HG03469 (cell line): ENCODE results near the gene WNT8A.

Source experiments
- ATAC-seq: cut with Tn5 transposase; IDR thresholded peaks from one replicate; pipeline ENCODE4 v1.9.1; 2021; ENCODE audit warnings: mild to moderate bottlenecking, moderate library complexity, moderate number of reproducible peaks; ENCODE audit not compliant: unreplicated experiment

The WNT8A gene

DNA sequence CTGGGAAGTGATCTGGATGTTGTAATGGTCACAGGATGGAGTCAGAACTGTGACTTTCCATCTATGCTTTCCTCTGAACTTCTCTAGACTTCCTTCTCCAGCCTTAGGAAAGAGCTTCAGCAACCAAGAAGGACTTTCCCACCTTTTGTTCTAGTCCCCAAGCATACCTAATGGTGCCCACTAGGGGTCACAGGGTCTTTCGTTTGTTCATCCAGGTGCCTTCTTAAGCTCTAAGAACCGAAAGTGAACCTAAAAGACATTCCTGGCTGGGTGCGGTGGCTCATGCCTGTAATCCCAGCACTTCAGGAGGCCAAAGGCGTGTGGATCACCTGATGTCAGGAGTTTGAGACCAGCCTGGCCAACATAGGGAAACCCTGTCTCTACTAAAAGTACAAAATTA, 1.8 kb upstream of the WNT8A start:
- ATAC-seq: no peak

DNA sequence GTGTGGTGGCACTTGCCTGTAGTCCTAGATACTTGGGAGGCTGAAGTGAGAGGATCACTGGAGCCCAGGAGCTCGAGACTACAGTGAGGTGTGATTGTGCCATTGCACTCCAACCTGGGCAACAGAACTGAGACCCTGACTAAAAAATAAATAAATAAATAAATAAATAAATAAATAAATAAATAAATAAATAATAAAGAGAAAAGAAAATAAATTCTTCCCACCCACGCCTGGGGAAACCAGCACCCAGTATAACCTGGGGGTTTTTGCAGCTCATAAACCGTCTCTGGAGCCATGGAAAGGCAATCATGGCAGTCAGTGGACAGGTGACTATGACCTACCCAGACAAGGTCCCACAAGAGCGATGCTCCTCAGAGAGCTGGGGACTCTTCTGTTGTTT, 7.9 kb downstream of the WNT8A start:
- ATAC-seq: no peak

DNA sequence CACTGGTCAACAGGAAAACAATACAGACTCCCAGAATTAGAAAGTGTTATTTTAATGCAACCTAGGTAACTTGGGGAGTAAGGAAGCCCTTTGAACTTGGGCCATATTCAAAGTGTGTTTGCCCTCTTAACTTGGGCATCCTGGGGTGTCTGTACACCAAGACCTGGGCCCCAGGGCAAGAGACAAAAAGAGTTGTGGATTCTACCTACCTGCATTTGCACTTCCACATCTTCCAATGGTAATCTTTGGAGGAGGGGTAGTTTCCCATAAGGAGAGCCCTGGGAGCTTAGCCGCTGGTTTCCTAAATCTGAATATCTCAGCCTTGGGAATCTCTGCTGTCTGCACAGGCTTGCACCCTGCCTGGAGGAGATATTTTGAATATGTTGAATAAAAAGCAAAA, 8.5 kb downstream of the WNT8A start:
- ATAC-seq: no peak

DNA sequence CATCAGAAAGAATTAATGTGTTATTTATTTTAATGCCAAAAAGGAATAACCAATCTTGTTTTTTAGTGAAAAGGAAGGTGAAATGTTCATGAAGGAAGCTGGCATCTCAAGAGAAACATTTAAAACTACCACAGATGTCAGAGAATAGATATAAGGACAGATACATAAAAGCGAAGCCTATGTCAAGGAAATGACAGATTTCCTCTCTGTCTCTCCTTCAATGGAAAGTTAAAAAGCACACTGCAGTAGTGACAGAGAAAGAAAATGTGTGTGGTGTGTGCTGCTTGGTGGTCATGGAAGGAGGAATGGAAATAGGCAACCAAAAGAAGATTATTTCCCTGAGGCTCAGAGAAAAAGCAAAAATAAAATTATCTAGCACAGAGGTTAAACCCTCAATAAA, 9.2 kb downstream of the WNT8A start:
- ATAC-seq: no peak

DNA sequence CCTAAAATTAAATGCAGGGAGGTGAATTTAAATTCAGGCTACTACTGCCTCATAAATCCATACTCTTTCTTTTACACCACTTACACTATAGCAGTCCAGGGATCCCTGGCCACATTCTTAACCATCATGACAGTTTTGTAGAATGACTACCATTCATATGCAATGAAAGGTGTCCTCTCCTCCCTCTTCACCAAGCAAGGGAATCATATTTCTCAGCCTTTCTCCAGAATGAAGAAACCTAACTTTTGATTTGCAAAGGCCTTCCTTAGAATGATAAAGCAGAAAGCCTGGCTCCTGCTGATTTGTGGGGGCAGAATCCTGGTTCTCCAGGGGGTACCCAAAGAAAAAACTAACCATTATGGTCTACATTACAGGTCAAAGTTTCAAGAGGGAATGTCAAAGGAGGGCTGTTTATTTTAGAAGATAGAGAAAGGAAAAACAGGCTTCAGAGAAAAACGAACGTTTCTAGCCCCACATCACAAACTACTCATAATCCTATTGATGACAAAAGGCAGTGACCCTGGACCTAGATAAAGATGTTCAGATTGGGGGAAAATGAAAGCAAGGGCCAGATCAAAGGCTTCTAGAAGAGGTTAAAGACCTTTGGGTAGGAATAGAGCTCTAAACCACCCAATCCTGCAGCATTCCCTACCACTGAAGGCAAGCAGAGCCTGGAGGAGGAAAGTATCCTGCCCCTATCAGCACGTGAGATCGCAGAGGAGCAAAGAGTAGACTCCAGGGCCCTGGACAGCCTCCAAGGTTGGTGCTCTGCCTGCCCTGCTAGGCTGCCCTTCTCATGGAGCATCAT, 11.5 kb downstream of the WNT8A start:
- no peak for ATAC-seq

DNA sequence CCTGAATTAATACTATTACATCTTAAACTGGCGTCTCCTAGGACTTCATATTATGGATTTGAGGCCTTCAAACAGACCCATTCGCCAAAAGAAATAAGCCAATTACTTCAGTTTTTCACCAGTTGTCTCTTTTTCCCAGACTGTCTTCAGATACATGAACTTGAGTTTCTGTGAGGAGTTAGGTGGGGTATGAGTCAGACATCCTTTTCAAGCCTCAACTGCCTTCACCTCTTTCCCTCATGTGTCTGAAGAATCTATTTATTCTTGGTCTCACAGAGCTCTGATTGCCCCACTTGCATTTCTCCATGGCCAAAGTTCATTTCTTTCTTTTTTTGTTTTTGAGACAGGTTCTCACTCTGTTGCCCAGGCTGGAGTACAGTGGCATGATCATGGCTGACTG, 12.5 kb downstream of the WNT8A start:
- no peak for ATAC-seq

DNA sequence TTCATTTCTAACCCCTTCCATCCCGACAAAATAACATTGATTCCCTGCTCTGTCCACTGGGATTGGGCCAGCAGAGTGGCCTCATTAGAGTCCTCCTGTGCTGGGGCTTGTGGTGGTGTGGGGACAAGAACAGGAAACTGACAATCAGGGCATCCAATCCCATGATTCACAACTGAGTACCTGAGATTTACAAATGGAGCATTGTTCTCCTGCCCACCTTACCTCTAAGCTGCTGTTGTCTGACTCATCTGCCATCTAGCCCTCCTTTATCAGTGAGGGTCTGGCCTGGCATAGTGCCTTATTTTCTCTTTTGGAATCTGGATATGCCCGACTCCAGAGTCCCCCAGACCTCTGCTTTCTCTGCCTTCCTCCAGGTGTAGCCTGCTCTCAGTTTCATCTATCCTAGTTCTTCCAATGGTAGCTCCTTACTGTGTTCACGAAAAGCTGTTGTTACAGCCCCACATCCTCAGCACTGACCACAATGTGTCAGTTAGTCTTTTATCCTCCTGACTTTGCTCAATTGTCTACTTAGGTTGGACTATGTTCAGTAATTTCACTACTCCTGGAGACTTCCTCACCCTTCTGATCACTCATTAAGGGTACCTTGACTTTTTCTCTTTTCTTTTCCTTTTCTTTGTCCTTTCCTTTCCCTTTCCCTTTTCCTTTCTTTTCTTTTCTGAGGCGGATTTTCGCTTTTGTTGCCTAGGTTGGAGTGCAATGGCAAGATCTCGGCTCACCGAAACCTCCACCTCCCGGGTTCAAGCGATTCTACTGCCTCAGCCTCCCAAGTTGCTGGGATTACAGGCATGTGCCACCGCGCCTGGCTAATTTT, 13.4 kb downstream of the WNT8A start:
- ATAC-seq: no peak

DNA sequence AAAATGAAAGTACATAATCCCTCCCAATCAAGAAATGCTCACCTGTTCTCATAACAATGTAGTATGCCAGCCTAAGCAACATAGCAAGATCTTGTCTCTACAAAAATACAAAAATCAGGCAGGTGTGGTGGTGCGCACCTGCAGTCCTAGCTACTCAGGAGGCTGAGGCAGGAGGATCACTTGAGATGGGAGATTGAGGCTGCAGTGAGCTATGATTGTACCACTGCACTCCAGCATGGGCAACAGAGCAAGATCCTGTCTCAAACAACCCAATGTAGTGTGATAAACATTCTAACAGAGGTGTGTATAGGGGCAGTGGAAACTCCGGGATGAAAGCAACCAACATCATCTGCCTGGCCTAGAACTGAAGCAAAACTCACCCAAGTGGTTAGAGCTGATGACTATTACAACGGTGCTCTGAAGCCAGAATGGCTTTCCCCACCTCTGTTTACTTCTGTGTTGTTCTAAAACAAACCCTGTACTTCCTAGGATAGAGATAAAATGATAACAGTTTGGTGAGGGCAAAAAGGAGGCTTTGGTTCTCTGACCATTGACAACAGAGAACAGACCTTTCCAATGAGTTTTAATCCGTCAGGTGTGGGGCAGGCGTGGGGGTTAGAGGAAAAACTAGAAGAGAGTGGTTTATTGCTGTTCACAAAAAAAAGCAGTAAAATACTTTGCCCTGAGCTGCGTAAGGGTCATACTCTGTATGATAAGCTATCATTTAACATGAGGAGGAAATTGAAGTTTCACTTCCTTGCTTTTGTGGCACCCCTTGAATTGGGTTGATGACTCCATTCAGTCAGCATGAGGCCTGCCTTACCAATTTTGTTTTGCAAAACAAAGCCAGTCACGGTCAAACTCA, 18.9 kb downstream of the WNT8A start:
- ATAC-seq: no peak

DNA sequence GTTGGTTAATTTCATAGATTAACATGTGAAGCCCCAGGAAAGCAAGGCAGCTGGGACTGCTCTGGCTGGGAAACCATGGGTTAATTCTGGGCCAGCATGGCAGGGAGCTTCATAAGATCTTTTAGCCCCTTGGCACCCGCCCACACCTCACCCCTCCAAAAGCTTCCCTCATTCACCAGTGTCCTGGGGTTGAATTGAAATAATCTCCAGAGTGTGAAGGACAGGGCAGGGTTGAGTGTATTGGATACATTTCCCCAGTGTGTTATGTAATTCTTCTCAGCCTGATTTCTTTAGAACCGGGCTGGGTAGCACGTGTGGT, 19.4 kb downstream of the WNT8A start:
- ATAC-seq: no peak

DNA sequence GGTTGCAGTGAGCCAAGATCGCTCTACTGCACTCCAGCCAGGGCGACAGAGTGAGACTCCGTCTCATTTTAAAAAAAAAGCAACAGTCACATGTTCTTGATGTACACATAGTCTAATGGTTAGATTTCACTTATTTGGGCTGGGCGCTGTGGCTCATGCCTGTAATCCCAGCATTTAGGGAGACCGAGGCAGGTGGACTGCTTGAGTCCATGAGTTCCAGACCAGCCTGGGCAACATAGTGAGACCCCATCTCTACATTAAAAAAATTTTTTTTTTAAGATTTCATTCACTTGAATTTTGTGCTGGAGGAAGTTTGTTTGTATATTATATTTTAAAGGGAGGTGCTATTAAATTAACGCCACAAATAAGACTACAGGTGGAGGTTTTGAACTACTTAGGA, 21.9 kb downstream of the WNT8A start:
- ATAC-seq: no peak

DNA sequence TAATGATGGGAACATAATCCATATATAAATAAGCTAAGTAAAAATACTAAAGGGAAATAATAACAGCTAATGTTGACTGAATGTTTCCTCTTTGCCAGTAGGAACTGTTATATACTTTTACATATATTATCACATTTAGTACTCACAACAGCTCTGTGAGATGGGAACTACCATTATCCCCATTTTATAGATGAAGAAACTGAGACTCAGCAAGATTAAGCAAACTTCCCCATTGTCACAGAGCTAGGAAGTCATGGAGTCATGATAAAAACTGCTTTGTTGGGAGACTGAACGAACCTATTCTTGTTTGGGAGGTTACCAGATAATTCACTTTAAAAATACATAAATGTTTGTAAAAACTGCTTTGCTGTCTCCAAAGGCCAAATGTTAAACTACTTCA, 23.4 kb downstream of the WNT8A start:
- ATAC-seq: no peak

DNA sequence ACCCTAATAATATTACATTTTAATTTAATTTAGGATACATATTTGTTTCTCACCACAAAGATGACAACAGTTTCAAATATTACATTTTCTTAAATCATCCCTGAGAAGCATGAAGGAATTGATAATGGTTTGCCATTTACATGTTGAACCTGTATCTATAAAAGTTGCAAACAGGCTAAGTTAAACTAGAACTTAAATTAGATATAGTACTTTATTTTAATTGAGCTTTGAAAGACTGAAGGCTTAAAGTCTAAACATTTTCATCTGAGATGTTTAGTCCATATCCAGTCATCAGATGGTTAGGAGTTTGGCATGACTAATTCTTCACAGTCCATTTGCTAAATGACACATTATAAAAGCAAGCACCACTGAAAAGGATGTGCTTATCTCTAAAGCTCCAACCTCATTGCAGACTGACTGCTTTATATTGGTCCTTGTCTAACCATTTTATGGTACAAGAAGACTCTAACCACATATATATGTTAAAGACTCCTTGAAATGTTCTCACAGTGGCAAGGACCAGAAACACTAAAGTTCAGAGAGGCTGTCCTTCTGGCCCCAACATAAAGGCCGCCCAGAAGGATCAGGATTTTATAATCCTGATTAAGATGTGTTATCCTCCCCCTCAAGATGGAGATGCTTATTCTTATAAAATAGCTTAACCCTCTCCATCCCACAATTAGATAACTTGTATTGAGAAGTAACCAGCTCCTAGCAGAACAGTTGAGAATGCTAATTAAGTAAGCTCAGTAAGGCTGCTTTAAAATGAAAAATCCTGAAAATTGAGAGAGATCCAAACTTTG, 25.8 kb downstream of the WNT8A start:
- ATAC-seq: no peak

DNA sequence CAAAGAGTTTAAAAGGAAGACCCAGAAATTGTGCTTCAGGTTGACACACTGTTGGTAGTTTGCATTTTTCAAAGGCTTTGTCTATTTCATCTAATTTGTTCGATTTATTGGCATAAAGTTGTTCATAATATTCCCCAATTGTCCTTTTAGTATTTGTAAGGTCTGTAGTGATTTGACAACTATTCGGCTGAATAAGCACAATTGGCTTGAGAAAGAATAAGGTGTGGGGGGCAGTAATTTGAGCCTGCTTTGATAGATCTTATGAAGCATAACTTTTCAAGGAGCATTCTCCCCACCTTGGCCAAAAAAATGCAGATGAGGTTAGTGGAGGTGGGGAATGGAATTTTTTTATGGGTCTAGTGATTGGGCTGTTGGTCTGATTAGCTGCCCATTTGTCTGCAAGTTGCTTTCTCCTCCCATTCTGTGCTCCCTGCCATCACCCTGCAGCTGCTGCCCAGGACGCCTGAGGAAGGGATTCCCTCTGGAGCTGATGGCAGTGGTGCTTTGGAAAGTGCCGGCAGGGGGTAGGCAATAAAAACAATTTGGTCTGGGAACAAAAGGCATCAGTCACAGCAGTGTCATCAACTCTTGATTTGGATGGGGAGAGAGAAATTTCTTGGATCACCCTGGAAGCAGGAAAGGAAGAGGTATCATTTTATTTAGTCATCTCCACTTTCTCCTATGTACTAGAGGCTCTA, 26.6 kb downstream of the WNT8A start:
- no peak for ATAC-seq

DNA sequence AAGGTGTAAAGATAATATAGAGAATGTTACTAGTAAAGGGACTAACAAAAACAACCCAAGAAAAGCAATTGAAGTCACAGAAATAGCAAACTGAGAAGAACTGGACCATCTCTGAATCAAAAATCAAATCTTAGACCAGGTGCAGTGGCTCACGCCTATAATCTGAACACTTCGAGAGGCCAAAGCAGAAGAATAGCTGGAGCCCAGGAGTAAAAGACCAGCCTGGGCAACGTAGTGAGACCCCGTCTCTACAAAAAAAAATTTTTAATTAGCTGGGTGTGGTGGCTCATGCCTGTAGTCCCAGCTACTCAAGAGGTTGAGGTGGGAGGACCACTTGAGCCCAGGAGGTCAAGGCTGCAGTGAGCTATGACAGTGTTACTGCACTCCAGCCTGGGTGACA, 27.3 kb downstream of the WNT8A start:
- no peak for ATAC-seq

DNA sequence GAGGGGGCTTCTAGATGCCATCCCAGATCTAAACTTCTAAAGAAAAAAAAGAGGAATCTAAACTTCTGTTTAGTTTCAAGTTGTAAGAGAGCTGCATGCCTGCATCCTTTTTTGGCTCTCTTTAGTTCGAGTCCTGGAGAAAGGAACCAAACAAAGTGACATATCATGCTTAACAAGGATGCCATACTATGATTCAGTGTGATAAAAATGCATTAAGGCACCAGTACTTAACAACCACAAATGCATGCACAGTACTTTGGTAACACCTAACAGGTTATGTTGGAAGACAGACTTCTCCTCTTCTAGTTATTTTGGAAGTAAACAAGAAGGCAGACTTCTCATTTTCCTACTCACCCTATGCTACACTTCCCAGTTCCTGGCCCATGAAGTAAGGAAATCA, 28.1 kb downstream of the WNT8A start:
- ATAC-seq: no peak

DNA sequence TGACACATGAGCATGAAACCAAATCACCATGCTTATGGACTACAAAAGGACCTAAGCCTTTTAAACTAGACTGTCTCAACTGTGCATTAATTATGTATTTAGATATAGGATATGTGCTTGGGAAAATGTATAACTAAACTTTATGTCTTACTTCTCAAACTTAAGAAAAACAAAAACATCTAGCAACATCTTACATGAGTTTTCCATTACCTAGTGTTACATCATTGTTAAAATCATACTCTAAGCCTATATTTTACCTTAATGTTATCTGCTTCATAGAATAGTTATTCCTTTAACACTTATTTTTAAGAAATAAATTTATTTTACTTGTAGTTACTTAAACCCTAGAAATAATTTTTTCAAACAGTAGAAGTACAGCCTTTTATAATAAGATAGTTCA, 31.4 kb downstream of the WNT8A start:
- no peak for ATAC-seq

DNA sequence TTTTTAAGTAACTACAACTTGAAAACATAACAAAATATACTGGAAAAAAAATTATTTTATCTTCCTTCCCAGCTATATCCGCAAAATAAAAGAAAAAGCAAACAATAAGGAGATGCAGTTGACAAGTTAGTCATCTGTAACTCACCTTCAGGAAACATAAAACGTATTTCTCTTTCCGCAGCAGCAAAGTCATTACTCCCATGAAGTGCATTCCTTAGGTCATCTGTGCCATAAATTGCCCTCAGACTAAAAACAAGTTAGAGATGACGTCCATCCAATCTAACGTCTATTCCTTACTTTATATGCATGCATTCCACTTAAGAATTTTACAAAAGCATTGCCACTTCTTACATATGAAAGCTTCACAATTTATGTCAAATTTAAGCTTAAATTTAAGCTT, 44.5 kb downstream of the WNT8A start:
- ATAC-seq: no peak

DNA sequence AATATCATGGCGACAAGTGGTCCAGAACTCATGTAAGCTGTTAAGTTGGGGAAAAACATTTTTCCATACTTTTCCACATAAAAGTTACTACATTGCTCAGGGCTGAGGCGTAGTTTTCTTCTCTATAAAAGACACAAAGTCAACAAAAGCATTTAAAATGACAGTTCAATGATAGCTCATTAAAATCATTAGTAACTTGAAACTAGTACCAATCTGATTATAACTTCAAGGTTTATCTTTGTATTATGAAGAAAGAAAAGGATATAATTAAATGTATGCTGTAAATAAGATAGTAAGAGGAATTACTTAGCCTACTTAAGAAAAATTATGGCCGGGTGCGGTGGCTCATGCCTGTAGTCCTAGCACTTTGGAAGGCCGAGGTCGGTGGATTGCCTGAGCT, 45.5 kb downstream of the WNT8A start:
- ATAC-seq: no peak

DNA sequence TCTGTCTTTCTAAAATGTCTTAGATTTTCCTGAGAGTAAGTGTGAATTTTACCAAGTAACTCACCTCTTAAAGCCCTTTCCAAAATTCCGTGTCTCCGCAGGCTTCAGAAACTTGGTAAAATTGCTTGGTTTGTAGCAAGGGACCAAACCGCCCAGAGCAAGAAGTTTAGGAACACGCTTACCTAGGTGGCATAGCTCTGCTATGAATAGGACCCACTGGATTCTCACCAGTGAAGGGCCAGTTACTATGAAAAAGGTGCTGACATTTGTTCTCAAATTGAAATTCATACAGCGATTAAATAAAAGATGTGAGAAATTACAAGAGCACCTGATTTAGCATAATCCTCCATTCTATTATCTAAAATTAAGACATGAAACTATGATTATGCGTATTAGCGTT, 48.7 kb downstream of the WNT8A start:
- no peak for ATAC-seq
